ENCODE results near the gene NINJ1. TPM values are rescaled to one million over a fixed set of nuclear protein-coding genes. Genes with fewer than 3 reads are reported as not detected.

NINJ1 gene
- total and polyA plus RNA-seq, 2 of the 13 experiments (the other 11 are each of a cell fraction or from before 2014, with no cell fraction given): 81.2 to 92.1 TPM

- TF ChIP-seq HMGXB3 (CRISPR knock-in tag; IDR thresholded peaks at IDR 0.05; ENCODE audit: borderline replicate concordance) (no peak), ZBTB46 (CRISPR knock-in tag; IDR thresholded peaks at IDR 0.05; ENCODE audit: borderline replicate concordance) (no peak), ZNF841 (CRISPR knock-in tag; IDR thresholded peaks at IDR 0.05; ENCODE audit: borderline replicate concordance) (no peak), ZNF235 (CRISPR knock-in tag; IDR thresholded peaks at IDR 0.05; ENCODE audit: borderline replicate concordance) (no peak), FIP1L1 (IDR thresholded peaks at IDR 0.05; ENCODE audit: borderline replicate concordance, insufficient read depth, low read depth, low read length) (no peak), BORCS8-MEF2B (CRISPR knock-in tag; IDR thresholded peaks at IDR 0.05) (no peak), ZBTB49 (CRISPR knock-in tag; IDR thresholded peaks at IDR 0.05; ENCODE audit: borderline replicate concordance) (no peak), ZBTB33 (CRISPR knock-in tag; IDR thresholded peaks at IDR 0.05) (no peak)
- TF ChIP-seq, protein P1, sequence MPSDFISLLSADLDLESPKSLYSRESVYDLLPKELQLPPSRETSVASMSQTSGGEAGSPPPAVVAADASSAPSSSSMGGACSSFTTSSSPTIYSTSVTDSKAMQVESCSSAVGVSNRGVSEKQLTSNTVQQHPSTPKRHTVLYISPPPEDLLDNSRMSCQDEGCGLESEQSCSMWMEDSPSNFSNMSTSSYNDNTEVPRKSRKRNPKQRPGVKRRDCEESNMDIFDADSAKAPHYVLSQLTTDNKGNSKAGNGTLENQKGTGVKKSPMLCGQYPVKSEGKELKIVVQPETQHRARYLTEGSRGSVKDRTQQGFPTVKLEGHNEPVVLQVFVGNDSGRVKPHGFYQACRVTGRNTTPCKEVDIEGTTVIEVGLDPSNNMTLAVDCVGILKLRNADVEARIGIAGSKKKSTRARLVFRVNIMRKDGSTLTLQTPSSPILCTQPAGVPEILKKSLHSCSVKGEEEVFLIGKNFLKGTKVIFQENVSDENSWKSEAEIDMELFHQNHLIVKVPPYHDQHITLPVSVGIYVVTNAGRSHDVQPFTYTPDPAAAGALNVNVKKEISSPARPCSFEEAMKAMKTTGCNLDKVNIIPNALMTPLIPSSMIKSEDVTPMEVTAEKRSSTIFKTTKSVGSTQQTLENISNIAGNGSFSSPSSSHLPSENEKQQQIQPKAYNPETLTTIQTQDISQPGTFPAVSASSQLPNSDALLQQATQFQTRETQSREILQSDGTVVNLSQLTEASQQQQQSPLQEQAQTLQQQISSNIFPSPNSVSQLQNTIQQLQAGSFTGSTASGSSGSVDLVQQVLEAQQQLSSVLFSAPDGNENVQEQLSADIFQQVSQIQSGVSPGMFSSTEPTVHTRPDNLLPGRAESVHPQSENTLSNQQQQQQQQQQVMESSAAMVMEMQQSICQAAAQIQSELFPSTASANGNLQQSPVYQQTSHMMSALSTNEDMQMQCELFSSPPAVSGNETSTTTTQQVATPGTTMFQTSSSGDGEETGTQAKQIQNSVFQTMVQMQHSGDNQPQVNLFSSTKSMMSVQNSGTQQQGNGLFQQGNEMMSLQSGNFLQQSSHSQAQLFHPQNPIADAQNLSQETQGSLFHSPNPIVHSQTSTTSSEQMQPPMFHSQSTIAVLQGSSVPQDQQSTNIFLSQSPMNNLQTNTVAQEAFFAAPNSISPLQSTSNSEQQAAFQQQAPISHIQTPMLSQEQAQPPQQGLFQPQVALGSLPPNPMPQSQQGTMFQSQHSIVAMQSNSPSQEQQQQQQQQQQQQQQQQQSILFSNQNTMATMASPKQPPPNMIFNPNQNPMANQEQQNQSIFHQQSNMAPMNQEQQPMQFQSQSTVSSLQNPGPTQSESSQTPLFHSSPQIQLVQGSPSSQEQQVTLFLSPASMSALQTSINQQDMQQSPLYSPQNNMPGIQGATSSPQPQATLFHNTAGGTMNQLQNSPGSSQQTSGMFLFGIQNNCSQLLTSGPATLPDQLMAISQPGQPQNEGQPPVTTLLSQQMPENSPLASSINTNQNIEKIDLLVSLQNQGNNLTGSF (CRISPR knock-in tag; IDR thresholded peaks at IDR 0.05): no peak
These were observed 9.9 kb upstream of the NINJ1 start (continued) for GRCh38 chr9:93143830-93144530.
